Gastroesophageal sphincter (tissue), 3 donors: ENCODE results near the gene PCNT.

Experiments used
- CTCF ChIP-seq, 4 experiments: fragments of 200-600 bp in 2 of 4; fragments of 450-650 bp in 2 of 4; sonication (generic) in 1 of 4; IDR thresholded peaks; one replicate each; pipeline ENCODE4 v1.5.1; 2017 to 2019; ENCODE audit warnings: antibody characterized with exemption in 4 of 4, mild to moderate bottlenecking in 2 of 4, moderate library complexity in 2 of 4
- EP300 ChIP-seq: sonication (generic); formaldehyde crosslinking; IDR thresholded peaks from one replicate; pipeline ENCODE4 v1.6.1; 2017; ENCODE audit warnings: antibody characterized with exemption, mild to moderate bottlenecking
- POLR2A ChIP-seq, 2 donors: fragments of 450-650 bp; IDR thresholded peaks; one replicate each; pipeline ENCODE4 v1.6.1; 2017; ENCODE audit warnings: antibody characterized with exemption in 2 of 2, mild to moderate bottlenecking in 2 of 2, moderate library complexity in 1 of 2
- POLR2AphosphoS5 ChIP-seq: sonication (generic); formaldehyde crosslinking; IDR thresholded peaks from one replicate; pipeline ENCODE4 v1.6.1; 2017; ENCODE audit warnings: antibody characterized with exemption

DNA sequence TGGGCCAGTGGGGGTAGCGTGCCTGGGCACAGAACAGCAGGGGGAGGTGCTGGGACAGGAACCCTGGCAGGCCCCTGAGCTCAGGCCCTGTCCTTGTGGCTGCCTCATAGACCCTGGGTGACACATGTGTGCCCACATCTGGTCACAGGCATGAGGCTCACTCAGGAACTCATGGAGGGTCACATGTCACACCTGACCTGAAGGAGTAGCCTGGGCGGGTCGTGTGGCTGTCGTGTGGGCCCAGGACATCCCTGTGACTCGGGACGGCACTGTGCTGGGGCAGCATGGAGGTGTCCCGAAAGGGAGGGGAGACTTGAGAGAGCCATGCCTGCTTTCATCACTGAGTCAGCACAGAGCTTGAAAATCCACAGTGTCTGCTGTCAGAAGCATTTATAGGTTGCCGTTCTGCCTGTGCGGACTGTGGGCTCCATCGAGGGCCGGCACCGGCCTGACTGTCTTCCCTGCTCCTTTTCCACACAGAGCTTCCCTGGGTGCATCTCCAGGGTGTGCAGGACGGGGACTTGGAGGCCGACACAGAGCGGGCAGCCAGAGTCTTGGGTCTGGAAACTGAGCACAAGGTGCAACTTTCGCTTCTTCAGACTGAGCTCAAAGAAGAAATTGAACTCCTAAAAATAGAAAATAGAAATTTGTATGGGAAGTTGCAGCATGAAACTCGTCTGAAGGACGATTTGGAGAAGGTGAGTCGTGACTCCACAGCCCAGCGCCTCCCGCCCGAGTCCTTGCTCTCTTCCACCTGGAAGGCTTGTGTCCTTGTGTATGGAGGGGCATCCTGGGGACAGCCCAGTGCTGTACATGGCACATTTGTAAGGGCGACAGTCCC lies 32.8 kb downstream of the PCNT start:
- TF ChIP-seq CTCF (IDR thresholded peaks at IDR 0.05) (no peak), POLR2A (IDR thresholded peaks at IDR 0.05) (no peak), POLR2AphosphoS5 (no peak), EP300 (no peak)
